ENCODE data around the gene RBM18. TPM values are rescaled to one million over a fixed set of nuclear protein-coding genes. Genes with fewer than 3 reads are reported as not detected.

RBM18 gene
- total and polyA plus RNA-seq, 2 of the 4 experiments (the other 2 are of a cell fraction), result 8.4 to 15.6 TPM

DNA sequence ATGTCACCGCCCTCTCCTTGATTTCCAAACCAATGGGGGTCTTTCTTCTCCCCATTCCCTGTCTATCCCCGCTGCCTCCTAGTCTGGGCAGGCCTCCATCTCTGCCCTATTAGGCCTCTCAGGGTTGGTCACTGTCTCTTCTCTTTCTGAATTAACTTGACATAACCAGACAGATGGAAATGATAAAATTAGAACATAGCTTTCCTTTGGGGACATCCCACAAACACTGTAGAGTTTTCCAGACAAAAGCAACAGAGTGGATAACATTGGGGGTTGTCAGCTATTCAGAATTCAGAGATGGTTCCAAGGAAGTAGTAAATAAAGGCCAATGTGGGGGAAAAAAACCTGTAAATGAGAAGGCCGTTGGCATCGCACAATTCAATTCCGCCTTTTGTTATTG, 60.6 kb downstream of the RBM18 start:
- no peak overlapping the region for H2AFZ ChIP-seq (replicated peaks; ENCODE audit: low read length, poor library complexity)
- no peak overlapping the region for H2BK15ac ChIP-seq (ENCODE audit: low read depth, low read length)
- ChIA-PET POLR2A (ENCODE audit: unreplicated experiment) (no interaction called here), CTCF (no interaction called here)
- no peaks in the 10 kb centered on the region; the same call in 1 of the 2 replicates for H3K9me1 ChIP-seq (ENCODE audit: insufficient read depth, low read length)
- no peak overlapping the region for H4K5ac ChIP-seq (ENCODE audit: low read depth, low read length)
- dilution Hi-C loops (cut with HindIII; ENCODE audit: low sequenced_read_pairs, unreplicated experiment), result no loop called here
- no peak overlapping the region for H3K9ac ChIP-seq (ENCODE audit: low read depth, low read length)
- H3K23ac ChIP-seq (ENCODE audit: low read depth, low read length), result no peak overlapping the region
- H4K8ac ChIP-seq (ENCODE audit: low read depth in 2 of 2, low read length in 2 of 2), result no peak overlapping the region
- no peak overlapping the region for H2AK5ac ChIP-seq (ENCODE audit: low read depth, low read length)
- H3K56ac ChIP-seq (ENCODE audit: extremely low read depth, insufficient read depth, low read length), result no peak overlapping the region
- no peak overlapping the region for H4K91ac ChIP-seq (ENCODE audit: insufficient read depth, low read depth, low read length)
- intact Hi-C loops (cut with micrococcal nuclease), result no loop called here
- in situ Hi-C loops (cut with MboI; ENCODE audit: low sequenced_read_pairs), result no loop called here
- DNase-seq, result no peak
- H3K27me3 ChIP-seq (ENCODE audit: control insufficient read depth, insufficient read depth, low read length), result peaks cover 9% of the 10 kb centered on the region; the same call in 1 of the 2 replicates
- H3K14ac ChIP-seq (replicated peaks; ENCODE audit: low read depth, low read length), result no peak overlapping the region
- no peaks in the 10 kb centered on the region for H3K79me1 ChIP-seq (ENCODE audit: low read depth in 1 of 2, low read length in 2 of 2)
- no peak overlapping the region for H2BK20ac ChIP-seq (ENCODE audit: low read depth, low read length)
- TF ChIP-seq MXI1 (IDR thresholded peaks at IDR 0.05; ENCODE audit: borderline replicate concordance, low read depth, low read length), result no peak
- TF ChIP-seq ELK1 (IDR thresholded peaks at IDR 0.05; ENCODE audit: borderline replicate concordance, low read depth, low read length), result no peak
- no peak for TF ChIP-seq RAD21 (IDR thresholded peaks at IDR 0.05; ENCODE audit: low read length)
- no peak for TF ChIP-seq NFE2L2 (IDR thresholded peaks at IDR 0.05; ENCODE audit: low read depth, low read length)
- no peak for TF ChIP-seq SMC3 (IDR thresholded peaks at IDR 0.05; ENCODE audit: low read depth, low read length)
- TF ChIP-seq CTCF (conservative IDR thresholded peaks at IDR 0.05; ENCODE audit: low read depth, low read length), result no peak
- TF ChIP-seq CEBPB (IDR thresholded peaks at IDR 0.05; ENCODE audit: low read depth, low read length), result no peak
- TF ChIP-seq POLR2A (IDR thresholded peaks at IDR 0.05; ENCODE audit: low read depth, low read length), result no peak
- no peak for TF ChIP-seq CHD1 (IDR thresholded peaks at IDR 0.05; ENCODE audit: low read depth, low read length)
- no peak for TF ChIP-seq MAFK (IDR thresholded peaks at IDR 0.05; ENCODE audit: low read depth, low read length)
- TF ChIP-seq BHLHE40 (IDR thresholded peaks at IDR 0.05; ENCODE audit: low read depth, low read length), result no peak
- TF ChIP-seq RFX5 (IDR thresholded peaks at IDR 0.05; ENCODE audit: low read depth, low read length), result no peak
- TF ChIP-seq, protein P1, sequence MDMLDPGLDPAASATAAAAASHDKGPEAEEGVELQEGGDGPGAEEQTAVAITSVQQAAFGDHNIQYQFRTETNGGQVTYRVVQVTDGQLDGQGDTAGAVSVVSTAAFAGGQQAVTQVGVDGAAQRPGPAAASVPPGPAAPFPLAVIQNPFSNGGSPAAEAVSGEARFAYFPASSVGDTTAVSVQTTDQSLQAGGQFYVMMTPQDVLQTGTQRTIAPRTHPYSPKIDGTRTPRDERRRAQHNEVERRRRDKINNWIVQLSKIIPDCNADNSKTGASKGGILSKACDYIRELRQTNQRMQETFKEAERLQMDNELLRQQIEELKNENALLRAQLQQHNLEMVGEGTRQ (IDR thresholded peaks at IDR 0.05; ENCODE audit: low read depth, low read length), result no peak
- TF ChIP-seq RCOR1 (IDR thresholded peaks at IDR 0.05; ENCODE audit: insufficient replicate concordance, low read length), result no peak
- TF ChIP-seq MAZ (IDR thresholded peaks at IDR 0.05; ENCODE audit: borderline replicate concordance, low read depth, low read length), result no peak
- TF ChIP-seq FOS (IDR thresholded peaks at IDR 0.05; ENCODE audit: low read depth, low read length), result no peak
- H3K36me3 ChIP-seq (ENCODE audit: control insufficient read depth, insufficient read depth, low read length), result no peaks in the 10 kb centered on the region
- H3K27ac ChIP-seq (ENCODE audit: insufficient read depth, low read length), result no peak overlapping the region
- no peak overlapping the region for H3K4me3 ChIP-seq (ENCODE audit: insufficient read depth, low read depth, low read length)
- H2AK9ac ChIP-seq (replicated peaks; ENCODE audit: low read depth, low read length, poor library complexity), result no peak overlapping the region
- 90% methylated on average over 3 of the region's 5 CpGs; no CpG with 5 or more reads in 1 of the 2 experiments for WGBS, 2 experiments (ENCODE audit: extremely low coverage in 2 of 2, insufficient read length in 1 of 2)
- H2BK5ac ChIP-seq (ENCODE audit: low read depth, low read length, poor library complexity, severe bottlenecking), result no peak overlapping the region
- H3K4me1 ChIP-seq (ENCODE audit: control insufficient read depth, insufficient read depth, low read length), result peaks cover 8% of the 10 kb centered on the region; the same call in 1 of the 2 replicates
- BruUV-seq (replicated peaks), result no TSS peak
- H2BK120ac ChIP-seq (ENCODE audit: low read depth, low read length), result no peak overlapping the region
- peaks cover 4% of the 10 kb centered on the region; the same call in 1 of the 2 replicates for H4K20me1 ChIP-seq (ENCODE audit: insufficient read depth, low read length)
- no peak overlapping the region for H3K4me2 ChIP-seq (ENCODE audit: low read depth, low read length)
- no peak for ATAC-seq (ENCODE audit: low read depth)
- no peak overlapping the region for H3K4ac ChIP-seq (ENCODE audit: low read depth, low read length)
- no peak overlapping the region for H3K18ac ChIP-seq (ENCODE audit: low read depth, low read length)
- no peaks in the 10 kb centered on the region for H3K9me3 ChIP-seq (ENCODE audit: control insufficient read depth, insufficient read depth, low read length)

All from IMR-90 (cell line).